IMR-90 (cell line): ENCODE measurements around the gene SLC2A1. TPM values are rescaled to one million over a fixed set of nuclear protein-coding genes. Genes with fewer than 3 reads are reported as not detected.

Source experiments
- ATAC-seq: fragments of 200-7000 bp; cut with Tn5 transposase; 2 replicates; pipeline ENCODE4 v1.9.1; 2020; ENCODE audit warnings: low read depth, mild to moderate bottlenecking, moderate library complexity
- BruUV-seq: library from RNA; stranded (reverse); fragments of 400-500 nt; replicated peaks from 2 replicates; lab custom pipeline; 2021; lab: Mats Ljungman, UMichigan
- CTCF ChIA-PET: fragments of 300-600 bp; formaldehyde crosslinking; extraction: SDS; loops from one replicate; lab custom pipeline; 2021; ENCODE audit warnings: antibody characterized with exemption; lab: Yijun Ruan, JAX
- POLR2A ChIA-PET: fragments of 300-600 bp; sonication (Branson Sonifier 250); formaldehyde crosslinking; loops from one replicate; lab custom pipeline; 2022; ENCODE audit warnings: antibody characterized with exemption; ENCODE audit not compliant: unreplicated experiment; lab: Charles Lee
- DNase-seq: peaks from one replicate; pipeline ENCODE4 v3.0.0; 2013
- H2AFZ ChIP-seq: replicated peaks from 2 replicates; pipeline ENCODE3; 2013; ENCODE audit warnings: low read length, mild to moderate bottlenecking; ENCODE audit not compliant: poor library complexity
- H2AK5ac ChIP-seq: 2 replicates; pipeline ENCODE4 v1.6.1; 2013; ENCODE audit warnings: low read depth, low read length, inconsistent platforms
- H2AK9ac ChIP-seq: replicated peaks from 2 replicates; pipeline ENCODE3; 2013; ENCODE audit warnings: mild to moderate bottlenecking, low read depth, low read length, moderate library complexity; ENCODE audit not compliant: poor library complexity
- H2BK120ac ChIP-seq: 2 replicates; pipeline ENCODE4 v1.6.1; 2013; ENCODE audit warnings: low read depth, low read length, inconsistent platforms
- H2BK15ac ChIP-seq: 3 replicates; pipeline ENCODE4 v1.6.1; 2013; ENCODE audit warnings: low read depth, low read length, inconsistent platforms
- H2BK20ac ChIP-seq: 2 replicates; pipeline ENCODE4 v1.6.1; 2013; ENCODE audit warnings: low read depth, mild to moderate bottlenecking, inconsistent platforms, low read length, moderate library complexity
- H2BK5ac ChIP-seq: 2 replicates; pipeline ENCODE4 v1.6.1; 2013; ENCODE audit warnings: mild to moderate bottlenecking, low read depth, low read length, inconsistent platforms; ENCODE audit not compliant: poor library complexity, severe bottlenecking
- H3K14ac ChIP-seq: replicated peaks from 2 replicates; pipeline ENCODE4 v1.6.1; 2013; ENCODE audit warnings: low read depth, low read length, inconsistent platforms
- H3K18ac ChIP-seq: 2 replicates; pipeline ENCODE4 v1.6.1; 2013; ENCODE audit warnings: low read depth, low read length, control low read depth
- H3K23ac ChIP-seq: 2 replicates; pipeline ENCODE4 v1.6.1; 2013; ENCODE audit warnings: low read depth, low read length, inconsistent platforms
- H3K27ac ChIP-seq: 2 replicates; pipeline ENCODE4 v1.5.1; 2013; ENCODE audit warnings: mild to moderate bottlenecking, control low read depth, low read length; ENCODE audit not compliant: insufficient read depth
- H3K27me3 ChIP-seq: 2 replicates; pipeline ENCODE4 v1.6.1; 2013; ENCODE audit warnings: low read length; ENCODE audit not compliant: control insufficient read depth, insufficient read depth
- H3K36me3 ChIP-seq: 2 replicates; pipeline ENCODE4 v1.6.1; 2013; ENCODE audit warnings: low read length, mixed read lengths; ENCODE audit not compliant: control insufficient read depth, insufficient read depth
- H3K4ac ChIP-seq: 2 replicates; pipeline ENCODE4 v1.6.1; 2013; ENCODE audit warnings: low read depth, low read length, inconsistent platforms
- H3K4me1 ChIP-seq: 2 replicates; pipeline ENCODE4 v1.6.1; 2013; ENCODE audit warnings: low read length, mixed read lengths; ENCODE audit not compliant: control insufficient read depth, insufficient read depth
- H3K4me2 ChIP-seq: 2 replicates; pipeline ENCODE4 v1.6.1; 2013; ENCODE audit warnings: low read depth, mild to moderate bottlenecking, control low read depth, low read length, moderate library complexity
- H3K4me3 ChIP-seq: 2 replicates; pipeline ENCODE4 v1.5.1; 2013; ENCODE audit warnings: low read depth, mild to moderate bottlenecking, control low read depth, low read length, moderate library complexity; ENCODE audit not compliant: insufficient read depth
- H3K56ac ChIP-seq: 2 replicates; pipeline ENCODE4 v1.6.1; 2013; ENCODE audit warnings: low read length, inconsistent platforms; ENCODE audit not compliant: insufficient read depth; ENCODE audit errors: extremely low read depth
- H3K79me1 ChIP-seq, 2 experiments: 2 replicates each; pipeline ENCODE4 v1.6.1; 2013; ENCODE audit warnings: low read length in 2 of 2, inconsistent platforms in 1 of 2, low read depth in 1 of 2
- H3K9ac ChIP-seq: 2 replicates; pipeline ENCODE4 v1.6.1; 2013; ENCODE audit warnings: low read depth, low read length, control low read depth
- H3K9me1 ChIP-seq: 2 replicates; pipeline ENCODE4 v1.6.1; 2013; ENCODE audit warnings: low read length, inconsistent platforms; ENCODE audit not compliant: insufficient read depth
- H3K9me3 ChIP-seq: 2 replicates; pipeline ENCODE4 v1.6.1; 2013; ENCODE audit warnings: low read length; ENCODE audit not compliant: control insufficient read depth, insufficient read depth
- H4K20me1 ChIP-seq: 2 replicates; pipeline ENCODE4 v1.6.1; 2013; ENCODE audit warnings: low read length, inconsistent platforms; ENCODE audit not compliant: insufficient read depth
- H4K5ac ChIP-seq: 2 replicates; pipeline ENCODE4 v1.6.1; 2013; ENCODE audit warnings: mild to moderate bottlenecking, low read depth, low read length, control low read depth
- H4K8ac ChIP-seq, 2 experiments: 2 replicates each; pipeline ENCODE4 v1.6.1; 2013; ENCODE audit warnings: low read depth in 2 of 2, low read length in 2 of 2, control low read depth in 1 of 2, inconsistent platforms in 1 of 2
- H4K91ac ChIP-seq: 2 replicates; pipeline ENCODE4 v1.6.1; 2013; ENCODE audit warnings: low read depth, low read length, inconsistent platforms; ENCODE audit not compliant: insufficient read depth
- CHD1 ChIP-seq: IDR thresholded peaks from 2 replicates; pipeline ENCODE4 v1.6.1; 2012; ENCODE audit warnings: low read depth, low read length, improper control_type of control experiment
- MXI1 ChIP-seq: IDR thresholded peaks from 2 replicates; pipeline ENCODE4 v1.6.1; 2012; ENCODE audit warnings: low read depth, mild to moderate bottlenecking, low read length, moderate library complexity, borderline replicate concordance
- RCOR1 ChIP-seq: IDR thresholded peaks from 2 replicates; pipeline ENCODE4 v1.6.1; 2012; ENCODE audit warnings: mild to moderate bottlenecking, low read length, improper control_type of control experiment; ENCODE audit not compliant: insufficient replicate concordance
- WGBS, 2 experiments: methylation state at CpG; one replicate each; pipeline versions ENCODE4 v1.1.5 to v1.1.7; 2013; ENCODE audit warnings: missing lambda C conversion rate in 2 of 2; ENCODE audit not compliant: insufficient read length in 1 of 2; ENCODE audit errors: extremely low coverage in 2 of 2; 5-methylcytosine and 5-hydroxymethylcytosine counted together
- dilution Hi-C: fragments of 300-500 bp; cut with HindIII; formaldehyde crosslinking; loops from one replicate; pipeline ENCODE4 v1.14.3; 2018; ENCODE audit warnings: low sequenced_read_pairs; ENCODE audit not compliant: unreplicated experiment
- in situ Hi-C: fragments of 300-500 bp; cut with MboI; formaldehyde crosslinking; loops from 3 replicates; pipeline ENCODE4 v1.14.3; 2019; ENCODE audit warnings: low sequenced_read_pairs, inconsistent platforms, mixed read lengths
- intact Hi-C: fragments of 100-400 bp; cut with micrococcal nuclease; formaldehyde crosslinking; loops from 2 replicates; pipeline ENCODE4 v1.10.0; 2022
- polyA plus RNA-seq, 3 experiments: library from polyadenylated mRNA; depleted of rRNA; stranded (reverse); fragments of >200 nt; gene quantifications; 2 replicates each; pipeline ENCODE4 v1.2.3, GENCODE V29; 2012; ENCODE audit warnings: low replicate concordance in 1 of 3
- total RNA-seq: library from RNA; depleted of rRNA; stranded (reverse); fragments of >200 nt; gene quantifications from 2 replicates; pipeline ENCODE4 v1.2.3, GENCODE V29; 2012

SLC2A1 gene
- total and polyA plus RNA-seq, 2 of the 4 experiments (the other 2 are of a cell fraction) = 200 to 395 TPM

DNA sequence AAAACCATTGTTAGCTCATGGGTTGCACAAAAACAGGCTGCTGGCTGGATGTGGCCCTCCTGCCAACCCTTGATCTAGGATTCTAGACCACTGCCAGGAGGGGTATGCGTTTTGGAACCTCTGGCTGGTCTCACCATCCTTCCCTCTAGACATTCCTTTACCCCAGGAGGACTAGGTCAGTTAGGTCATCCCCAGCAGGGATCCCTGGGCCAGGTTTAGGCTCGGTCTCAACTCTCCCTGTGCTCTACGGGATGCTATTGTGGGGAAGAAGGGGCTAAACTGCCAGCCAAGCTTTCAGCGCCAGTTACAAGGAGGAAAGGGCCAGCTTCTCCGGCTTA lies 22.7 kb downstream of the SLC2A1 start:
- H3K36me3 ChIP-seq = peaks cover 82% of the 10 kb centered on the region
- dilution Hi-C loops (no loop called here), intact Hi-C loops (no loop called here), in situ Hi-C loops (no loop called here)
- no peaks in the 10 kb centered on the region for H3K9me3 ChIP-seq
- no peak overlapping the region for H3K4me3 ChIP-seq
- CTCF ChIA-PET = interaction anchor here (1.3 to 2.5 kb wide), 2 partner anchors 13 to 138 kb away, joined by 8 to 9 read pairs; no protein-coding TSS in a partner anchor
- peaks cover 66% of the 10 kb centered on the region for H3K9me1 ChIP-seq
- peak overlapping the region; percentile 54; the same call in 1 of the 2 replicates for H3K23ac ChIP-seq
- H2BK5ac ChIP-seq = peak overlapping the region; percentile 83
- H3K4me2 ChIP-seq = no peak overlapping the region
- WGBS, 2 experiments = no CpG with 5 or more reads among the region's 5 CpGs
- H2AK9ac ChIP-seq = peak overlapping the region; percentile 69
- H4K91ac ChIP-seq = peak overlapping the region; percentile 84
- peak overlapping the region; percentile 83 for H2BK20ac ChIP-seq
- no peak overlapping the region for H2AFZ ChIP-seq
- no peaks in the 10 kb centered on the region for H3K27me3 ChIP-seq
- peak overlapping the region; percentile 57 for H3K14ac ChIP-seq
- no peak overlapping the region for H3K18ac ChIP-seq
- H4K8ac ChIP-seq = peak overlapping the region; percentile 7 to 76; a peak in 3 of 4 replicates
- no peak for TF ChIP-seq MXI1
- TF ChIP-seq RCOR1 = no peak
- no peak for TF ChIP-seq CHD1
- H4K20me1 ChIP-seq = peaks cover 76% of the 10 kb centered on the region
- H3K9ac ChIP-seq = peak overlapping the region; percentile 13; the same call in 1 of the 2 replicates
- H3K79me1 ChIP-seq = peaks cover 52 to 100% of the 10 kb centered on the region in 2 experiments
- H3K27ac ChIP-seq = peak overlapping the region; percentile 21
- ATAC-seq (no peak), DNase-seq (no peak)
- H3K56ac ChIP-seq = no peak overlapping the region
- POLR2A ChIA-PET = no interaction called here
- H3K4me1 ChIP-seq = peaks cover 52% of the 10 kb centered on the region
- peak overlapping the region; percentile 100 for H3K4ac ChIP-seq
- H2AK5ac ChIP-seq = peak overlapping the region; percentile 68
- peak overlapping the region; percentile 69 for H2BK120ac ChIP-seq
- BruUV-seq = no TSS peak
- 0 out of 2 replicates have a peak overlapping the region, but pooled peaks have one; percentile 11 for H4K5ac ChIP-seq
- H2BK15ac ChIP-seq = peak overlapping the region; percentile 28; the same call in 1 of the 3 replicates
